ENCODE data around the gene EPS8L2. TPM values are rescaled to one million over a fixed set of nuclear protein-coding genes. Genes with fewer than 3 reads are reported as not detected.

EPS8L2 gene
- total and polyA plus RNA-seq, 2 of the 13 experiments (the other 11 are each of a cell fraction or from before 2014, with no cell fraction given): 89.3 to 416 TPM

DNA sequence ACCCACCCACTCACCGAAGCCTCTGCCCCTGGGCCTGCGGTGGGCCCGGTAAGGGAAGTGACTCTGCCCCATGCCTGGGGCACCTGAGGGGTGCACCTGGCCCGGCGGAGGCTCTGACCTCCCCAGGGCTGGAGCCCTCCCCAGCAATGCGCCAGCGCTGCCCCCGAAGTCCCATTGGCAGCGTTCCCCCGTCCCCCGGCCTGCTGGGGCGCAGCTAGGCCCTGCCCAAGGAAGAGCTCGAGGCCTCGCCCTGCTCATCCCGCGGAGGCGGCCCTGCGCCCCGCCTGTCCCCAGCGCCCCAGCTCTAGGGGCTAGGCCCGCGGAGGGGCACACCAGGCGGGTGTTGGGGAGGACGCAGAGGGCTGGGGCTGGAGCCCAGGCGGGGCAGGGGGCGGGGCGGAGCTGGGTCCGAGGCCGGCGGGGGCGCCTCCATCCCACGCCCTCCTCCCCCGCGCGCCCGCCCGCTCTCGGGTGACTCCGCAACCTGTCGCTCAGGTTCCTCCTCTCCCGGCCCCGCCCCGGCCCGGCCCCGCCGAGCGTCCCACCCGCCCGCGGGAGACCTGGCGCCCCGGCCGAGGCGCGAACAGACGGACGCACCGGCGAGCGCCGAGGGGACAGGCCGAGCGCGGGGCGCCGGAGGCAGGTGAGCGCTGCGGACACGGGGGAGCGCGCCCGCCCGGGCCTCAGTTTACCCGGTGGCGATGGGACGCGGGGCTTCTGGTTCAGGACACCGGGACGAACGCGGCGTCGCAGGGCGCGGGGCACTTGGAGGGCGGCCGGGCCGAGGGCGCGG is at the start of gene EPS8L2 (continued):
- TF ChIP-seq TMF1 (CRISPR knock-in tag; IDR thresholded peaks at IDR 0.05; ENCODE audit: low read depth) (peak; percentile 11; the same call in 1 of the 2 replicates), ZNF672 (CRISPR knock-in tag; IDR thresholded peaks at IDR 0.05) (no peak; the same call in 1 of the 2 replicates), SATB2 (CRISPR knock-in tag; IDR thresholded peaks at IDR 0.05) (0 out of 2 replicates have a peak, but pooled peaks have one; percentile 24), SP5 (CRISPR knock-in tag; IDR thresholded peaks at IDR 0.05; ENCODE audit: borderline replicate concordance, low read depth) (peak; percentile 71), BCL6 (CRISPR knock-in tag; IDR thresholded peaks at IDR 0.05) (peak; percentile 17; the same call in 1 of the 2 replicates), ZNF777 (CRISPR knock-in tag; IDR thresholded peaks at IDR 0.05) (peak; percentile 68), NCOA1 (CRISPR knock-in tag; IDR thresholded peaks at IDR 0.05) (0 out of 2 replicates have a peak, but pooled peaks have one; percentile 49), KDM3A (CRISPR knock-in tag; IDR thresholded peaks at IDR 0.05; ENCODE audit: low read depth) (peak; percentile 17; the same call in 1 of the 2 replicates), IRX3 (CRISPR knock-in tag; IDR thresholded peaks at IDR 0.05; ENCODE audit: borderline replicate concordance, low read depth) (no peak), ZNF749 (CRISPR knock-in tag; IDR thresholded peaks at IDR 0.05; ENCODE audit: borderline replicate concordance) (0 out of 2 replicates have a peak, but pooled peaks have one; percentile 50), ZMYM4 (CRISPR knock-in tag; IDR thresholded peaks at IDR 0.05) (peak; percentile 55; the same call in 1 of the 2 replicates), MED1 (CRISPR knock-in tag; IDR thresholded peaks at IDR 0.05) (peak; percentile 27; the same call in 1 of the 2 replicates), ZBTB10 (CRISPR knock-in tag; IDR thresholded peaks at IDR 0.05; ENCODE audit: borderline replicate concordance) (peak; percentile 76; the same call in 1 of the 2 replicates), TFDP1 (CRISPR knock-in tag; IDR thresholded peaks at IDR 0.05; ENCODE audit: borderline replicate concordance) (0 out of 2 replicates have a peak, but pooled peaks have one; percentile 23), ZNF790 (CRISPR knock-in tag; IDR thresholded peaks at IDR 0.05; ENCODE audit: borderline replicate concordance) (0 out of 2 replicates have a peak, but pooled peaks have one; percentile 6), ZNF354B (CRISPR knock-in tag; IDR thresholded peaks at IDR 0.05) (0 out of 2 replicates have a peak, but pooled peaks have one; percentile 13)
- TF ChIP-seq, protein P1, sequence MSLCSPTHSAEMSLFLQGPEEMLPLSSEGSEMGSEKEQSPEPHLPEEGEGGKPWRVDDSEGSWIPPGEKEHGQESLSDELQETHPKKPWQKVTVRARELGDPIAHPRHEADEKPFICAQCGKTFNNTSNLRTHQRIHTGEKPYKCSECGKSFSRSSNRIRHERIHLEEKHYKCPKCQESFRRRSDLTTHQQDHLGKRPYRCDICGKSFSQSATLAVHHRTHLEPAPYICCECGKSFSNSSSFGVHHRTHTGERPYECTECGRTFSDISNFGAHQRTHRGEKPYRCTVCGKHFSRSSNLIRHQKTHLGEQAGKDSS (CRISPR knock-in tag; IDR thresholded peaks at IDR 0.05; ENCODE audit: borderline replicate concordance, low read depth): peak; percentile 22; the same call in 1 of the 2 replicates
- TF ChIP-seq, protein P2, sequence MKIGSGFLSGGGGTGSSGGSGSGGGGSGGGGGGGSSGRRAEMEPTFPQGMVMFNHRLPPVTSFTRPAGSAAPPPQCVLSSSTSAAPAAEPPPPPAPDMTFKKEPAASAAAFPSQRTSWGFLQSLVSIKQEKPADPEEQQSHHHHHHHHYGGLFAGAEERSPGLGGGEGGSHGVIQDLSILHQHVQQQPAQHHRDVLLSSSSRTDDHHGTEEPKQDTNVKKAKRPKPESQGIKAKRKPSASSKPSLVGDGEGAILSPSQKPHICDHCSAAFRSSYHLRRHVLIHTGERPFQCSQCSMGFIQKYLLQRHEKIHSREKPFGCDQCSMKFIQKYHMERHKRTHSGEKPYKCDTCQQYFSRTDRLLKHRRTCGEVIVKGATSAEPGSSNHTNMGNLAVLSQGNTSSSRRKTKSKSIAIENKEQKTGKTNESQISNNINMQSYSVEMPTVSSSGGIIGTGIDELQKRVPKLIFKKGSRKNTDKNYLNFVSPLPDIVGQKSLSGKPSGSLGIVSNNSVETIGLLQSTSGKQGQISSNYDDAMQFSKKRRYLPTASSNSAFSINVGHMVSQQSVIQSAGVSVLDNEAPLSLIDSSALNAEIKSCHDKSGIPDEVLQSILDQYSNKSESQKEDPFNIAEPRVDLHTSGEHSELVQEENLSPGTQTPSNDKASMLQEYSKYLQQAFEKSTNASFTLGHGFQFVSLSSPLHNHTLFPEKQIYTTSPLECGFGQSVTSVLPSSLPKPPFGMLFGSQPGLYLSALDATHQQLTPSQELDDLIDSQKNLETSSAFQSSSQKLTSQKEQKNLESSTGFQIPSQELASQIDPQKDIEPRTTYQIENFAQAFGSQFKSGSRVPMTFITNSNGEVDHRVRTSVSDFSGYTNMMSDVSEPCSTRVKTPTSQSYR (CRISPR knock-in tag; IDR thresholded peaks at IDR 0.05; ENCODE audit: borderline replicate concordance): no peak
- TF ChIP-seq, protein P3, sequence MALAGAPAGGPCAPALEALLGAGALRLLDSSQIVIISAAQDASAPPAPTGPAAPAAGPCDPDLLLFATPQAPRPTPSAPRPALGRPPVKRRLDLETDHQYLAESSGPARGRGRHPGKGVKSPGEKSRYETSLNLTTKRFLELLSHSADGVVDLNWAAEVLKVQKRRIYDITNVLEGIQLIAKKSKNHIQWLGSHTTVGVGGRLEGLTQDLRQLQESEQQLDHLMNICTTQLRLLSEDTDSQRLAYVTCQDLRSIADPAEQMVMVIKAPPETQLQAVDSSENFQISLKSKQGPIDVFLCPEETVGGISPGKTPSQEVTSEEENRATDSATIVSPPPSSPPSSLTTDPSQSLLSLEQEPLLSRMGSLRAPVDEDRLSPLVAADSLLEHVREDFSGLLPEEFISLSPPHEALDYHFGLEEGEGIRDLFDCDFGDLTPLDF (CRISPR knock-in tag; IDR thresholded peaks at IDR 0.05): 0 out of 2 replicates have a peak, but pooled peaks have one; percentile 45

Data from HepG2 (cell line).